Left ventricle myocardium inferior (tissue), 1 donor: ENCODE measurements around the gene SLC45A3. TPM values are rescaled to one million over a fixed set of nuclear protein-coding genes. Genes with fewer than 3 reads are reported as not detected.

Experiments
- DNase-seq: peaks from one replicate; pipeline ENCODE4 v3.0.0-alpha.2; 2020
- H3K27ac ChIP-seq: fragments of 200-600 bp; replicated peaks from 2 replicates; pipeline ENCODE4 v1.8.0; 2021
- H3K27me3 ChIP-seq: fragments of 200-600 bp; 2 replicates; pipeline ENCODE4 v1.8.0; 2021; ENCODE audit warnings: low read depth
- H3K36me3 ChIP-seq: fragments of 200-600 bp; 2 replicates; pipeline ENCODE4 v1.8.0; 2021
- H3K4me1 ChIP-seq: fragments of 200-600 bp; 2 replicates; pipeline ENCODE4 v1.8.0; 2021
- H3K4me3 ChIP-seq: fragments of 200-600 bp; 2 replicates; pipeline ENCODE4 v1.8.0; 2021; ENCODE audit warnings: mild to moderate bottlenecking, moderate library complexity
- H3K9me3 ChIP-seq: fragments of 200-600 bp; replicated peaks from 2 replicates; pipeline ENCODE4 v1.8.0; 2021
- intact Hi-C: fragments of 100-400 bp; cut with micrococcal nuclease; formaldehyde crosslinking; loops from one replicate; pipeline ENCODE4 v1.11.0; 2022
- total RNA-seq: library from RNA; stranded (reverse); fragmentation: NEBNext Ultra II Directional; extraction: Animal tissue kit (Norgen Biotek cat#: 25700); gene quantifications from one replicate; pipeline ENCODE4 v1.2.1, GENCODE V29; 2021
- TF ChIP-seq, protein P1 (sequence below): fragments of 200-600 bp; IDR thresholded peaks from 2 replicates; pipeline ENCODE4 v1.8.0; 2021; ENCODE audit warnings: antibody characterized with exemption, mild to moderate bottlenecking, borderline replicate concordance
- donor health status: DM: no; HTN: yes; CAD: no; lungs with severe emphysema.

SLC45A3 gene
- total RNA-seq, 1 donor from 2014 or later, result 5.2 TPM

DNA sequence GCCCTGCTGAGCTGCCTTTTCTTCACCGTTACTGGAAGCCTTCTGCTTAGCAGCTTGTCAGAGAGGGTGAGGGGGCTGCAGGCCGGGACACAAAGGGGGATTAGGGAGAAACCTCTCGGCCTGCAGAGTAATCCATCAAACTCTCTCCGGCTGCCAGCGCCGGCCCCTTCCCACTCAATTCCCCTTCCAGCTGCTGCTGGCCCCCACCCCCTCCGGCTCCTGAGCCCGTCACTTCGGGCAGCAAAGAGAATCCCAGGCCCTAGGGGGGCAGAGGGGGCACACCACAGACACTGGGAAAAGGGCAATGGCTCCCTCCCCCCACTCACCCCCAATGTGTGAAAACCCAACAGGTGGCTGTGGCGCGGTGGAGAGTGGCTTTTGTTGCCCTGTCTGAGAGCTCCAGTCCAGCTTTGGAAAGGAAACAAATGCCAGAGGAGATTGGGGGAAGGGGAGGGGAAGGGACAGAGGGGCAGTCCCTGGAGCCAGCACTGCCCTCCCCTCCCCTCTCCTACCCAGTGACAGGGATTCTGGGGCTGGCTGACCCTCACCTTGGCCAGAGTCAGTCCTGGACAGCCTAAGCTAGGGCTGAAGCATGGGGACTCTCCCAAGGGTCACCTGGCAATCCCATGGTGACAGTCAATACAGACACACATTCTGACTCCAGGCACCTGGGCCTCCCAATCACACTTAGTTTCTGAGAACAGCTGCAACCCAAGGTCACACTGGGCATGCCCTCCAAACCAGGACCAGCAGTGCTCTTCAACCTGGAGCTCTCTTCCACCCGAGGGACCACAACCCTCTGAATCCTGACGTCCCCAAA lies 9.5 kb downstream of the SLC45A3 start:
- Histone ChIP-seq H3K4me3 (no peak overlapping the region), H3K36me3 (no peaks in the 10 kb centered on the region), H3K4me1 (peaks cover 36% of the 10 kb centered on the region), H3K27ac (no peak overlapping the region), H3K27me3 (no peaks in the 10 kb centered on the region), H3K9me3 (no peaks in the 10 kb centered on the region)
- no peak for DNase-seq
- TF ChIP-seq, protein P1, sequence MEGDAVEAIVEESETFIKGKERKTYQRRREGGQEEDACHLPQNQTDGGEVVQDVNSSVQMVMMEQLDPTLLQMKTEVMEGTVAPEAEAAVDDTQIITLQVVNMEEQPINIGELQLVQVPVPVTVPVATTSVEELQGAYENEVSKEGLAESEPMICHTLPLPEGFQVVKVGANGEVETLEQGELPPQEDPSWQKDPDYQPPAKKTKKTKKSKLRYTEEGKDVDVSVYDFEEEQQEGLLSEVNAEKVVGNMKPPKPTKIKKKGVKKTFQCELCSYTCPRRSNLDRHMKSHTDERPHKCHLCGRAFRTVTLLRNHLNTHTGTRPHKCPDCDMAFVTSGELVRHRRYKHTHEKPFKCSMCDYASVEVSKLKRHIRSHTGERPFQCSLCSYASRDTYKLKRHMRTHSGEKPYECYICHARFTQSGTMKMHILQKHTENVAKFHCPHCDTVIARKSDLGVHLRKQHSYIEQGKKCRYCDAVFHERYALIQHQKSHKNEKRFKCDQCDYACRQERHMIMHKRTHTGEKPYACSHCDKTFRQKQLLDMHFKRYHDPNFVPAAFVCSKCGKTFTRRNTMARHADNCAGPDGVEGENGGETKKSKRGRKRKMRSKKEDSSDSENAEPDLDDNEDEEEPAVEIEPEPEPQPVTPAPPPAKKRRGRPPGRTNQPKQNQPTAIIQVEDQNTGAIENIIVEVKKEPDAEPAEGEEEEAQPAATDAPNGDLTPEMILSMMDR, result no peak
- intact Hi-C loops, result no loop called here

DNA sequence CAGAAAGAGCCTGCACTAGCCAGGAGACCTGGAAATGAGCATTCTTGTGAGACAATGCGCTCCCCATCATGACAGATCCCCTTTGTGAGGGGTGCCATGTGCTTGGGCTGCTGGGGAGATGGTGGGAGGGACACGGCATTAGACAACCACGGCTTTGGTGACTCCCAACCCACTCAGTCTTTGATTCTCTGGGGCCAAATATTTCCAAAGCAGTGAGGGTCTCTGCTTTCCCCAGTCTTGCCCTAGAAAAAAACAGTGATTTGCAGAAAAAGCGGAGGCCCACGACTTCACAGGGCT lies 10.2 kb downstream of the SLC45A3 start:
- Histone ChIP-seq H3K4me1 (peaks cover 41% of the 10 kb centered on the region), H3K27me3 (no peaks in the 10 kb centered on the region), H3K4me3 (no peak overlapping the region), H3K27ac (no peak overlapping the region), H3K36me3 (no peaks in the 10 kb centered on the region), H3K9me3 (no peaks in the 10 kb centered on the region)
- TF ChIP-seq, protein P1, result no peak
- no peak for DNase-seq
- intact Hi-C loops, result no loop called here

DNA sequence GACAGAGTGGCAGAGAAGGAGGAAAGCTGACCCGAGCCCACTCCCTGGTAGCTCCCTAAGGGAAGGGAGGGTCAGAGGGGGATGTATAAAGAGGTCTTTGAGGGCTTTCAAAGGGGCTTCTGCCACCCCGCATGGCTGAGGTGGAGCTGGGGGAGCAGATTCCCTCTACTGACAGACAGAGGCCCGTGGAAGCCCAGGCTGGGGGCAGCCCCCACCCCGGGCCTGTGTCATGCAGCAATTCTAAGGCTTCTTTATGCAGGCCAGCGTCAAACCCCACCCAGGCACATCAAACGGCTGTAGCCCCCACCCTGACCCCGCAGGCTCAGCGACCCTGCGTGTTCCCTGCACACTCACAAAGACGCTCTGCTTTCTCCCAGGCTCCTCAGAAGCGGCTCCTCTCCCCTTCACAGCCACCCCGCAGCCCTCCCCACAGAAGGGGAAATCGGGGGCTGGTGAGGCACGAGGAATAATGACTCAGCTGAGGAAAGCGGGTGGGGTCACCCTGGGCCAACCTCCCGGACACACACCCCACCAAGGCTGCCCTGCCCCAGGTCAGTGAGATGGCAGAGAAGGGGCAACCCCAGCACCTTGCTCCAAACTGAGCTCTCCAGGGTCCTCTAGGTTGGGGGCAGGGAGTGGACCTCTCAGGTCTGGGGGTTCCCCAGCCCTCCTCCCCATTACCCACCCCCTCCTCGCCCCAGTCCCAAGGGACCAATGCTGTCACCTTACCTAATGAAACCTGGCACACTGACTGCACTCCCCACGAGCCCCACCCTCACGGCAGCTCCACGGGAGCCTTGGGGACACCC lies 10.8 kb downstream of the SLC45A3 start:
- no peaks in the 10 kb centered on the region for H3K27me3 ChIP-seq
- intact Hi-C loops, result no loop called here
- H3K4me3 ChIP-seq, result no peak overlapping the region
- no peaks in the 10 kb centered on the region for H3K9me3 ChIP-seq
- TF ChIP-seq, protein P1, result no peak
- DNase-seq, result no peak
- no peak overlapping the region for H3K27ac ChIP-seq
- peaks cover 41% of the 10 kb centered on the region for H3K4me1 ChIP-seq
- H3K36me3 ChIP-seq, result no peaks in the 10 kb centered on the region

DNA sequence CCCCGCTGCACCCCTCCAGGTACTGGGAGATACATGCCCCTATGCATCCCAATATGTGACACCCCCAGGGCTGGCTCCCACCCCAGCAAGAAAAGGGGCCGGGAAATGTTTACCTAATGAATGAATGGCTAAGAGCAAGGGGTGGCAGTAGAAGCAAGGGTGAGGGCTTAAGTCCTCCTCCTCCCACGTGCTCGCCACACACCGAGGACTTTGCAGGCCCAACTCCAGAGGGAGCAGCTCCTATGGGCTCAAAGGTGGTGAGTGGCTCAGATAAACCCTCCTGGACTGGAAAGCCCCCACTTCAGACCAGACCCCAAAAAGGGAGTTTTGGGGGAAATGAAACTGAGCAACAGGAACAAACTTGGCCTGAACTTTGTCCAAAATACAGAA lies 11.4 kb downstream of the SLC45A3 start:
- intact Hi-C loops, result no loop called here
- no peak overlapping the region for H3K27ac ChIP-seq
- H3K27me3 ChIP-seq, result no peaks in the 10 kb centered on the region
- TF ChIP-seq, protein P1, result no peak
- H3K4me1 ChIP-seq, result peaks cover 41% of the 10 kb centered on the region
- no peaks in the 10 kb centered on the region for H3K36me3 ChIP-seq
- no peaks in the 10 kb centered on the region for H3K9me3 ChIP-seq
- H3K4me3 ChIP-seq, result no peak overlapping the region
- DNase-seq, result no peak

DNA sequence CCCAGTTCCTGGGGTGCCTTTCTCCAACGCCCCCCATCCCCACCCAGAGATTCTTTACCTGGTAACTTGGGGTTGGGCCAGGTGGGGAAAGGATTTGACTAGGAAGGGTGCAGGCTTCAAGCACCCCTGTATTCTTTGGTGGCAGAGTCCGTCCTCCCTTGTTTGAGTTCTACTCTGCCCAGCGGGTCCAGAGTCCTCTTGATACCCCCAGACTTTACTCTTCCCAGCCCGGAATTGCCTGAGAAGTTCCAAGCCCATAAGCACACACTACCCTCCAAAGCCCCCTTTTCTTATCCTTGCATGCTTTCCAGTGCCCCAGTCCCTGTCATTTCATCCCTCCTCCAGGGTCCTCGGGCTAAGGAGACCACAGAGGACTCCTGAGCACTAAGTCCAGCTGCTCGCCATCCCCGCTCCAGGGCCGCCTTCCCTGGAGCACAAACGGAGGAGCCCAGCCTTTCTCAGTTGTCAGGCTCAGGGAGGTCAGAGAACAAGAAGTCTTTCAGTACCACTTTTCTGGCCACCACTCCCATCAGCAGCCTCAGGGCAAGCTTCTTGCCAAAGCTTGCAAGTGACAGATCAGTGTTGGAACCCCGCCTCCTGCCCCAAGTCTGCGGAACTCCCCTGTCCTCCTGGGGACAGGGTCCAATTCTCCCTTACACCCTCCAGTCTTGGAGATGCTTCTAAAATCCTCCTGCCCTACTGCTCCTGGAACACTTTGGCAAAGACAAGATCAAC lies 12.2 kb downstream of the SLC45A3 start:
- no peaks in the 10 kb centered on the region for H3K36me3 ChIP-seq
- H3K9me3 ChIP-seq, result no peaks in the 10 kb centered on the region
- H3K27me3 ChIP-seq, result no peaks in the 10 kb centered on the region
- intact Hi-C loops, result no loop called here
- H3K4me1 ChIP-seq, result peaks cover 41% of the 10 kb centered on the region
- TF ChIP-seq, protein P1, result no peak
- no peak overlapping the region for H3K4me3 ChIP-seq
- no peak for DNase-seq
- no peak overlapping the region for H3K27ac ChIP-seq
